HEK293 (cell line): ENCODE measurements around the gene APELA.
"Not testable (repeated sequence)": the region's sequence is repeated elsewhere in the genome, so short reads cannot be mapped to it uniquely, and the experiment has no call there.

Experiments
- CTCF ChIA-PET: fragments of 350-600 bp; formaldehyde crosslinking; extraction: SDS; loops from one replicate; lab custom pipeline; 2021; ENCODE audit warnings: antibody characterized with exemption; lab: Yijun Ruan, JAX
- POLR2A ChIA-PET: fragments of 300-600 bp; formaldehyde crosslinking; extraction: SDS; loops from one replicate; lab custom pipeline; 2020; ENCODE audit warnings: antibody characterized with exemption, inconsistent platforms; lab: Yijun Ruan, JAX
- H3K27ac ChIP-seq: fragments of 200-500 bp; sonication (Bioruptor generic); 2 replicates; pipeline ENCODE4 v1.5.1; 2014; ENCODE audit warnings: low read depth, low read length, control low read depth, inconsistent platforms; ENCODE audit errors: extremely low read depth
- H3K36me3 ChIP-seq, 2 experiments: fragments of 200-500 bp in 1 of 2; sonication (Bioruptor generic) in 1 of 2; 1 replicate in 1 of 2; 2 replicates in 1 of 2; pipeline ENCODE4 v1.5.1; 2014 to 2017; ENCODE audit warnings: inconsistent platforms in 2 of 2, low read length in 2 of 2; ENCODE audit not compliant: control insufficient read depth in 2 of 2, insufficient read depth in 1 of 2
- H3K4me1 ChIP-seq: fragments of 200-500 bp; sonication (Bioruptor generic); 2 replicates; pipeline ENCODE4 v1.5.1; 2014; ENCODE audit warnings: mild to moderate bottlenecking, low read length, inconsistent platforms; ENCODE audit not compliant: control insufficient read depth, insufficient read depth
- H3K4me3 ChIP-seq: 2 replicates; pipeline ENCODE4 v1.5.1; 2011; ENCODE audit warnings: low read depth, mild to moderate bottlenecking, control low read depth, low read length, moderate library complexity
- H3K9me3 ChIP-seq: fragments of 200-500 bp; sonication (Bioruptor generic); 2 replicates; pipeline ENCODE4 v1.5.1; 2014; ENCODE audit warnings: low read depth, low read length, inconsistent platforms; ENCODE audit not compliant: control insufficient read depth, insufficient read depth
- EGR2 ChIP-seq: fragments of 450-650 bp; formaldehyde crosslinking; IDR thresholded peaks from 2 replicates; pipeline ENCODE4 v1.5.1; 2016; ENCODE audit warnings: low read depth, missing biosample characterization, missing genetic modification characterization
- GFI1B ChIP-seq: fragments of 450-650 bp; formaldehyde crosslinking; IDR thresholded peaks from 2 replicates; pipeline ENCODE4 v1.5.1; 2016; ENCODE audit warnings: missing biosample characterization, missing genetic modification characterization
- SCRT2 ChIP-seq: fragments of 450-650 bp; formaldehyde crosslinking; IDR thresholded peaks from 2 replicates; pipeline ENCODE4 v1.5.1; 2016; ENCODE audit warnings: missing biosample characterization, missing genetic modification characterization
- TCF7L2 ChIP-seq: IDR thresholded peaks from 2 replicates; pipeline ENCODE4 v1.6.1; 2011; ENCODE audit warnings: low read depth, mild to moderate bottlenecking, inconsistent platforms, low read length, moderate library complexity, borderline replicate concordance
- ZNF132 ChIP-seq: fragments of 450-650 bp; formaldehyde crosslinking; IDR thresholded peaks from 2 replicates; pipeline ENCODE4 v1.5.1; 2017; ENCODE audit warnings: missing biosample characterization, missing genetic modification characterization, borderline replicate concordance
- ZNF140 ChIP-seq: fragments of 450-650 bp; formaldehyde crosslinking; IDR thresholded peaks from 2 replicates; pipeline ENCODE4 v1.5.1; 2016; ENCODE audit warnings: missing biosample characterization, missing genetic modification characterization
- ZNF16 ChIP-seq: fragments of 450-650 bp; formaldehyde crosslinking; IDR thresholded peaks from 2 replicates; pipeline ENCODE4 v1.5.1; 2016; ENCODE audit warnings: low read depth, missing biosample characterization, missing genetic modification characterization
- ZNF221 ChIP-seq: fragments of 450-650 bp; formaldehyde crosslinking; IDR thresholded peaks from 2 replicates; pipeline ENCODE4 v1.5.1; 2017; ENCODE audit warnings: missing biosample characterization, missing genetic modification characterization, borderline replicate concordance
- ZNF510 ChIP-seq: fragments of 450-650 bp; formaldehyde crosslinking; IDR thresholded peaks from 2 replicates; pipeline ENCODE4 v1.5.1; 2018; ENCODE audit warnings: mild to moderate bottlenecking, missing genetic modification characterization, missing biosample characterization; ENCODE audit not compliant: insufficient replicate concordance
- ZNF585B ChIP-seq: fragments of 450-650 bp; formaldehyde crosslinking; IDR thresholded peaks from 2 replicates; pipeline ENCODE4 v1.5.1; 2016; ENCODE audit warnings: missing biosample characterization, missing genetic modification characterization
- ZNF658 ChIP-seq: fragments of 450-650 bp; formaldehyde crosslinking; IDR thresholded peaks from 2 replicates; pipeline ENCODE4; 2016; ENCODE audit warnings: missing biosample characterization, missing genetic modification characterization
- ZNF664 ChIP-seq: fragments of 450-650 bp; formaldehyde crosslinking; IDR thresholded peaks from 2 replicates; pipeline ENCODE4 v1.5.1; 2016; ENCODE audit warnings: missing biosample characterization, missing genetic modification characterization
- ZNF747 ChIP-seq: fragments of 450-650 bp; formaldehyde crosslinking; IDR thresholded peaks from 2 replicates; pipeline ENCODE4 v1.5.1; 2016; ENCODE audit warnings: missing biosample characterization, missing genetic modification characterization
- ZNF785 ChIP-seq: fragments of 450-650 bp; formaldehyde crosslinking; IDR thresholded peaks from 2 replicates; pipeline ENCODE4 v1.5.1; 2016; ENCODE audit warnings: missing biosample characterization, missing genetic modification characterization
- TF ChIP-seq, protein P1 (sequence below): fragments of 450-650 bp; formaldehyde crosslinking; IDR thresholded peaks from 2 replicates; pipeline ENCODE4 v1.5.1; 2017; ENCODE audit warnings: missing biosample characterization, mild to moderate bottlenecking, missing genetic modification characterization, moderate library complexity
- TF ChIP-seq, protein P2 (sequence below): fragments of 450-650 bp; formaldehyde crosslinking; IDR thresholded peaks from 2 replicates; pipeline ENCODE4 v1.5.1; 2016; ENCODE audit warnings: missing biosample characterization, missing genetic modification characterization
- TF ChIP-seq, protein P3 (sequence below): fragments of 450-650 bp; formaldehyde crosslinking; IDR thresholded peaks from 2 replicates; pipeline ENCODE4 v1.5.1; 2016; ENCODE audit warnings: missing biosample characterization, missing genetic modification characterization, borderline replicate concordance

Gene APELA

DNA sequence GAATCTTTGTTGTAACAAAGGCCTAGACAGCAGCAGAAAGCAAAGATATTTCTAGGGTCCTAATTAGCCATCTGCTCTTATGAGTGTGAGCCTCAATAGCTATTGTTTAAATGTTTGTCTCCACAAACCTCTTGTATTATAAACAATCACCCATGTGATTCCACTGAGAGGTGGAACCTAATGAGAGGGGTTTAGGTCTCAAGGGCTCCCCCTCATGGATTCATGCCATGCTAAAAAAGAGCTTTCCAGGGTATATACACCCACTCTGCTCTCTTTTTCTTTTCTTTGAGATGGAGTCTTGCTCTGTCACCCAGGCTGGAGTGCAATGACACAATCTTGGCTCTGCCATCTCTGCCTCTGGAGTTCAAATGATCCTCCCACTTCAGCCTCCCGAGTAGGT, 58.4 kb downstream of the APELA start:
- Histone ChIP-seq H3K36me3 (no peaks in the 10 kb centered on the region), H3K27ac (no peak overlapping the region), H3K4me3 (no peak overlapping the region), H3K9me3 (no peaks in the 10 kb centered on the region), H3K4me1 (no peaks in the 10 kb centered on the region)
- ChIA-PET POLR2A (no interaction called here), CTCF (interaction anchor here (0.5 to 1.8 kb wide), 7 partner anchors 21 to 166 kb away, joined by 3 to 5 read pairs (median 4); no protein-coding TSS in a partner anchor)
- TF ChIP-seq ZNF664 (no peak), ZNF16 (tag by site-specific recombination) (no peak), EGR2 (tag by site-specific recombination) (no peak), ZNF140 (tag by site-specific recombination) (no peak), ZNF785 (tag by site-specific recombination) (no peak), ZNF510 (tag by site-specific recombination) (no peak), ZNF585B (no peak), ZNF658 (no peak)
- TF ChIP-seq, protein P1, sequence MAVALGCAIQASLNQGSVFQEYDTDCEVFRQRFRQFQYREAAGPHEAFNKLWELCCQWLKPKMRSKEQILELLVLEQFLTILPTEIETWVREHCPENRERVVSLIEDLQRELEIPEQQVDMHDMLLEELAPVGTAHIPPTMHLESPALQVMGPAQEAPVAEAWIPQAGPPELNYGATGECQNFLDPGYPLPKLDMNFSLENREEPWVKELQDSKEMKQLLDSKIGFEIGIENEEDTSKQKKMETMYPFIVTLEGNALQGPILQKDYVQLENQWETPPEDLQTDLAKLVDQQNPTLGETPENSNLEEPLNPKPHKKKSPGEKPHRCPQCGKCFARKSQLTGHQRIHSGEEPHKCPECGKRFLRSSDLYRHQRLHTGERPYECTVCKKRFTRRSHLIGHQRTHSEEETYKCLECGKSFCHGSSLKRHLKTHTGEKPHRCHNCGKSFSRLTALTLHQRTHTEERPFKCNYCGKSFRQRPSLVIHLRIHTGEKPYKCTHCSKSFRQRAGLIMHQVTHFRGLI (tag by site-specific recombination) = no peak
- TF ChIP-seq, protein P2, sequence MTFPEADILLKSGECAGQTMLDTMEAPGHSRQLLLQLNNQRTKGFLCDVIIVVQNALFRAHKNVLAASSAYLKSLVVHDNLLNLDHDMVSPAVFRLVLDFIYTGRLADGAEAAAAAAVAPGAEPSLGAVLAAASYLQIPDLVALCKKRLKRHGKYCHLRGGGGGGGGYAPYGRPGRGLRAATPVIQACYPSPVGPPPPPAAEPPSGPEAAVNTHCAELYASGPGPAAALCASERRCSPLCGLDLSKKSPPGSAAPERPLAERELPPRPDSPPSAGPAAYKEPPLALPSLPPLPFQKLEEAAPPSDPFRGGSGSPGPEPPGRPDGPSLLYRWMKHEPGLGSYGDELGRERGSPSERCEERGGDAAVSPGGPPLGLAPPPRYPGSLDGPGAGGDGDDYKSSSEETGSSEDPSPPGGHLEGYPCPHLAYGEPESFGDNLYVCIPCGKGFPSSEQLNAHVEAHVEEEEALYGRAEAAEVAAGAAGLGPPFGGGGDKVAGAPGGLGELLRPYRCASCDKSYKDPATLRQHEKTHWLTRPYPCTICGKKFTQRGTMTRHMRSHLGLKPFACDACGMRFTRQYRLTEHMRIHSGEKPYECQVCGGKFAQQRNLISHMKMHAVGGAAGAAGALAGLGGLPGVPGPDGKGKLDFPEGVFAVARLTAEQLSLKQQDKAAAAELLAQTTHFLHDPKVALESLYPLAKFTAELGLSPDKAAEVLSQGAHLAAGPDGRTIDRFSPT (tag by site-specific recombination) = no peak

DNA sequence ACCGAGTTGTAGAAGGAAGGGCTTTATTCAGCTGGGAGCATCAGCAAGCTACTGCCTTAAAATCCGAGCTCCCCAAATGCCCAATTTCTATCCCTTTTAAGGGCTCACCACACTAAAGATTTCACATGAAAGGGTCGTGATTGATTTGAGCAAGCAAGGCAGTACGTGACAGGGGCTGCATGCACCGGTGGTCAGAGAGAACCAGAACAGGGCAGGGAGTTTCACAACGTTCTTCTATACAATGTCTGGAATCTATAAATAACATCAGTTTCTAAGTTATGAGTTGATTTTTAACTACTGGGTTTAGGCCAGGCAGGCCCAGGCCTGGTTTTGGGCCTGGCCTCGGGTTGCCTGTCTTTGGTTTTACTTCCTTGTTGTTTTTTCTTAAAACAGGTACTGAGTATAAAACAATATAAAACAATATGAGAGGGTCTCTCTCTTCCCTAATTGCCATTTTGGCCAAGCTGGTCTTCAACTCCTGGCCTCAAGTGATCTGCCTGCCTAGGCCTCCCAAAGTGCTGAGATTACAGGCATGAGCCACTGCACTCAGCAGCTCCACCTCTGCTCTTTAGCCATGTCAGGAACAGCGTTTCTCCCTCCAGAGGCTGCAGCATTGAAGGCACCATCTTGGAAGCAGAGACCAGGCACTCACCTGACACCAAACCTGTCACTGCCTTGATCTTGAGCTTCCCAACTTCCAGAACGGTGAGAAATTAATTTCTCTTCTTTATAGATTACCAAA, 59.1 kb downstream of the APELA start:
- POLR2A ChIA-PET, H3K4me1 ChIP-seq, H3K4me3 ChIP-seq, H3K27ac ChIP-seq, H3K9me3 ChIP-seq, H3K36me3 ChIP-seq: not testable (repeated sequence)
- CTCF ChIA-PET = interaction anchor here (0.5 to 2.4 kb wide), 7 partner anchors 13 to 166 kb away, joined by 3 to 10 read pairs (median 4); no protein-coding TSS in a partner anchor

DNA sequence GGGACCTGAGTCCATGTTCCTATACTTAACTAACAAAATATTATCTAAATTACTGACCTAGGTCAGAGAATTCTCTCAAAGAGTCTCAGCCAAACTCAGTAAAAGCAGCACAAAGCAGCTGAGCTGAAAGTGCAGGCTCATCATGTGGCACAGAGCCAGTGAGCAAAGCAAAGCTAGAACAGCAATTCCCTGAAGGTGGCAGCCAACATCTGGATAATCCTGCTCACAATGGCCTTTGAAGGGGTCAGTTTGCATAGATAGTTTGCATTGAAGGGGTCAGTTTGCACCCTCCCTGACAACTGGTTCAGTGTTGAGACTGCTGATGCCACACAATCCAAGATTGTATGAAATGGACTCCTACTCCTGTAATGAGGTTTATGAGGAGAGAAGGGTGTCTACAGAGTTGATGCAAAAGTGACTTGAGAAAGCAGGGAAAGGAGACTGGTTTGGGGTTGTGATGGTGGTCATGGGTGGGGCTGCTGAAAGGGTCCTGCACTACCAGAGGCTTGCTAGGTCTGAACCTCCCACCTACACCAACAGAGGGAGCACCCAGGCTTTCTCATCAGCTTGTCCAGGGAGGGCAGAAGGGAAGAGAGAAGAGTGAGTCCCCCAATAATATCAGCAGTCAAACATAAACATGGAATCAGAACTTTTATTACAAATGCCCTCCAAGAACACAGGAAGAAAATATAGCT, 60.7 kb downstream of the APELA start:
- no peaks in the 10 kb centered on the region for H3K9me3 ChIP-seq
- no peaks in the 10 kb centered on the region for H3K4me1 ChIP-seq
- H3K36me3 ChIP-seq = no peaks in the 10 kb centered on the region
- ChIA-PET CTCF (interaction anchor here (0.6 to 2.4 kb wide), 5 partner anchors 12 to 1885 kb away, joined by 3 to 10 read pairs (median 3); no protein-coding TSS in a partner anchor), POLR2A (no interaction called here)
- H3K27ac ChIP-seq = no peak overlapping the region
- H3K4me3 ChIP-seq = no peak overlapping the region
- no peak for TF ChIP-seq ZNF747
- TF ChIP-seq, protein P3, sequence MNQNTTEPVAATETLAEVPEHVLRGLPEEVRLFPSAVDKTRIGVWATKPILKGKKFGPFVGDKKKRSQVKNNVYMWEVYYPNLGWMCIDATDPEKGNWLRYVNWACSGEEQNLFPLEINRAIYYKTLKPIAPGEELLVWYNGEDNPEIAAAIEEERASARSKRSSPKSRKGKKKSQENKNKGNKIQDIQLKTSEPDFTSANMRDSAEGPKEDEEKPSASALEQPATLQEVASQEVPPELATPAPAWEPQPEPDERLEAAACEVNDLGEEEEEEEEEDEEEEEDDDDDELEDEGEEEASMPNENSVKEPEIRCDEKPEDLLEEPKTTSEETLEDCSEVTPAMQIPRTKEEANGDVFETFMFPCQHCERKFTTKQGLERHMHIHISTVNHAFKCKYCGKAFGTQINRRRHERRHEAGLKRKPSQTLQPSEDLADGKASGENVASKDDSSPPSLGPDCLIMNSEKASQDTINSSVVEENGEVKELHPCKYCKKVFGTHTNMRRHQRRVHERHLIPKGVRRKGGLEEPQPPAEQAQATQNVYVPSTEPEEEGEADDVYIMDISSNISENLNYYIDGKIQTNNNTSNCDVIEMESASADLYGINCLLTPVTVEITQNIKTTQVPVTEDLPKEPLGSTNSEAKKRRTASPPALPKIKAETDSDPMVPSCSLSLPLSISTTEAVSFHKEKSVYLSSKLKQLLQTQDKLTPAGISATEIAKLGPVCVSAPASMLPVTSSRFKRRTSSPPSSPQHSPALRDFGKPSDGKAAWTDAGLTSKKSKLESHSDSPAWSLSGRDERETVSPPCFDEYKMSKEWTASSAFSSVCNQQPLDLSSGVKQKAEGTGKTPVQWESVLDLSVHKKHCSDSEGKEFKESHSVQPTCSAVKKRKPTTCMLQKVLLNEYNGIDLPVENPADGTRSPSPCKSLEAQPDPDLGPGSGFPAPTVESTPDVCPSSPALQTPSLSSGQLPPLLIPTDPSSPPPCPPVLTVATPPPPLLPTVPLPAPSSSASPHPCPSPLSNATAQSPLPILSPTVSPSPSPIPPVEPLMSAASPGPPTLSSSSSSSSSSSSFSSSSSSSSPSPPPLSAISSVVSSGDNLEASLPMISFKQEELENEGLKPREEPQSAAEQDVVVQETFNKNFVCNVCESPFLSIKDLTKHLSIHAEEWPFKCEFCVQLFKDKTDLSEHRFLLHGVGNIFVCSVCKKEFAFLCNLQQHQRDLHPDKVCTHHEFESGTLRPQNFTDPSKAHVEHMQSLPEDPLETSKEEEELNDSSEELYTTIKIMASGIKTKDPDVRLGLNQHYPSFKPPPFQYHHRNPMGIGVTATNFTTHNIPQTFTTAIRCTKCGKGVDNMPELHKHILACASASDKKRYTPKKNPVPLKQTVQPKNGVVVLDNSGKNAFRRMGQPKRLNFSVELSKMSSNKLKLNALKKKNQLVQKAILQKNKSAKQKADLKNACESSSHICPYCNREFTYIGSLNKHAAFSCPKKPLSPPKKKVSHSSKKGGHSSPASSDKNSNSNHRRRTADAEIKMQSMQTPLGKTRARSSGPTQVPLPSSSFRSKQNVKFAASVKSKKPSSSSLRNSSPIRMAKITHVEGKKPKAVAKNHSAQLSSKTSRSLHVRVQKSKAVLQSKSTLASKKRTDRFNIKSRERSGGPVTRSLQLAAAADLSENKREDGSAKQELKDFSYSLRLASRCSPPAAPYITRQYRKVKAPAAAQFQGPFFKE (tag by site-specific recombination) = no peak
- no peak for TF ChIP-seq TCF7L2
- TF ChIP-seq ZNF132 (tag by site-specific recombination) = no peak
- TF ChIP-seq, protein P2 (tag by site-specific recombination) = no peak
- TF ChIP-seq ZNF221 = no peak
- TF ChIP-seq GFI1B (tag by site-specific recombination) = no peak
- TF ChIP-seq ZNF664 = no peak
- TF ChIP-seq SCRT2 = no peak
